Large intestine (tissue), 3 donors: ENCODE data around the gene GSG1L. TPM values are rescaled to one million over a fixed set of nuclear protein-coding genes. Genes with fewer than 3 reads are reported as not detected.

Experiments
- DNase-seq, 2 donors: peaks; one replicate each; pipeline versions ENCODE4 v3.0.0 to v3.0.0-alpha.2; 2013
- H3K27ac ChIP-seq: one replicate; pipeline ENCODE4 v1.5.1; 2013; ENCODE audit warnings: low read length
- H3K27me3 ChIP-seq: 2 replicates; pipeline ENCODE4 v1.6.1; 2013; ENCODE audit warnings: low read length; ENCODE audit not compliant: control insufficient read depth, insufficient read depth
- H3K36me3 ChIP-seq: 2 replicates; pipeline ENCODE4 v1.6.1; 2013; ENCODE audit warnings: low read length; ENCODE audit not compliant: control insufficient read depth, insufficient read depth
- H3K4me1 ChIP-seq: one replicate; pipeline ENCODE4 v1.6.1; 2013; ENCODE audit warnings: low read length; ENCODE audit not compliant: control insufficient read depth, insufficient read depth
- H3K4me3 ChIP-seq: one replicate; pipeline ENCODE4 v1.5.1; 2013; ENCODE audit warnings: low read length
- H3K9me3 ChIP-seq: one replicate; pipeline ENCODE4 v1.6.1; 2013; ENCODE audit warnings: mild to moderate bottlenecking, low read depth, low read length, moderate library complexity; ENCODE audit not compliant: control insufficient read depth
- WGBS: methylation state at CpG from one replicate; pipeline ENCODE4 v1.1.5; 2013; ENCODE audit warnings: low lambda C conversion rate; ENCODE audit not compliant: insufficient coverage; 5-methylcytosine and 5-hydroxymethylcytosine counted together
- polyA plus RNA-seq: library from polyadenylated mRNA; unstranded; fragments of 120-200 nt; gene quantifications from one replicate; pipeline ENCODE4 v1.2.1, GENCODE V29; 2013

GSG1L gene
- polyA plus RNA-seq, 1 donor, result 1.2 TPM

DNA sequence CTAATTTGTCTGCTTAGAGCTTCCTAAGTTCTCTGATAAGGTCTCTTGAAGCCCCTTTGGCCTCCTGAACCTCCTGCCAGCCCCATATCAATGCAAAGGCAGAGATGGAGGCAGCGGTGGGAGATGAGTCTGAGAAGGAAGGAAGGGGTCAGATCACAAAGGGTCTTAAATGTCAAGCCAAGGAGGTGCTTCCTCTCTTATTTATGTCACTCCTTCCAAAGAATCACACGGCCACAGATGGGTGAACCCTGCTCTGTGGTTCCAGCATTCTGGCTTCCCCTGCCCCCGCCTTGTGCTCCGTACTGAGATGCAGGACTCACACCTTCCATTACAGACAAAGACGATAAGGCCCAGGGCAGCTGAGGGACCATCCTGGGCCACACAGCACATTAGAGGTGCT, 96.3 kb downstream of the GSG1L start:
- DNase-seq, result no peak
- Histone ChIP-seq H3K4me3 (no peak overlapping the region), H3K27me3 (no peaks in the 10 kb centered on the region), H3K9me3 (no peaks in the 10 kb centered on the region), H3K4me1 (no peaks in the 10 kb centered on the region), H3K27ac (no peak overlapping the region), H3K36me3 (no peaks in the 10 kb centered on the region)
- WGBS, result no CpG with 5 or more reads among the region's 5 CpGs

GRCh38 chr16:27966756-27967155, 96.8 kb downstream of the GSG1L start:
- no peak overlapping the region for H3K4me3 ChIP-seq
- H3K27me3 ChIP-seq, result no peaks in the 10 kb centered on the region
- H3K4me1 ChIP-seq, result no peaks in the 10 kb centered on the region
- 86% methylated on average over 1 of the region's 4 CpGs for WGBS
- H3K36me3 ChIP-seq, result no peaks in the 10 kb centered on the region
- no peaks in the 10 kb centered on the region for H3K9me3 ChIP-seq
- H3K27ac ChIP-seq, result no peak overlapping the region
- DNase-seq, result no peak

DNA sequence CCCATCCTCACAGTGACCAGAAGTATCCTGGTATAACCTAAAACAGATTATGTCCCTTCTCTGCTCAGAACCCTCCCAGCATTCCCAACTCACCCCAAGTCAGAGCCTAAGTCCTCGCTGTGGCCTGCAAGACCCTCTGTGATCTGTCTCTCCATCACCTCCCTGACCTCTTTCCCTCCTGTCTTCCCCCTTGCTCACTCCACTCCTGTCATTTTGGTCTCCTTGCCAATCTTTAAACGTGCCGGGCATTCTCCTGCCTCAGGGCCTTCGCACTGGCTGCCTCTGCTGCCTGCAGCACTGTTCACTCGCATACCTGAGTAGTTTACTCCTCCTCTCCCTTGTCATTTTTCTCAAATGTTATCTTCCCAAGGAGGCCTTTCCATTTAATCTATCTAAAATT, 97.7 kb downstream of the GSG1L start:
- H3K36me3 ChIP-seq, result no peaks in the 10 kb centered on the region
- no peak for DNase-seq

DNA sequence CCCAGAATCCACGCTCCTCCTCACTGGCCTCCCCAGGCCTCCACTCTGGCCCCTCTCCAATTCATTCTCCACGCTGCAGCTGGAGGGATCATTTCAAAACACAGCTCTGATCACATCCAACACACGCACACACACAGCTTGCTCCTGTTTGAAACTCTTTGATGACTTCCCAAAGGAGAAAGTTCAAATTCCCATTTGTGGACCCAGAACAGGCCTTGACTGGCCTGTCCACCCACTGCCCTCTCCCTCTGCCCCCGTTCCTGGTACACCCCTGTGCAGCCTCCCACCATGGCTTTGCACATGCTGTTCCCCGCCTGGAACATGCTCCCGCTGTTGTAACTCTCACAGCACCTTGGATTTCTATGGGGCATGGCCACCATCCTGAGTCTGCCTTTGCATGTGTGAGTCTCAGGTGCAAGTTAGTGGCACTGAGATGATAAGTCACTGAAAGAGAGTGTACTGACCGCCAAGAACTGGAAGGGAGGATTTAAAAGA, 100.0 kb downstream of the GSG1L start:
- DNase-seq, result no peak
- no peaks in the 10 kb centered on the region for H3K36me3 ChIP-seq
- no peak overlapping the region for H3K27ac ChIP-seq
- no peak overlapping the region for H3K4me3 ChIP-seq
- H3K9me3 ChIP-seq, result no peaks in the 10 kb centered on the region
- no peaks in the 10 kb centered on the region for H3K27me3 ChIP-seq
- 100% methylated on average over 1 of the region's 7 CpGs for WGBS
- no peaks in the 10 kb centered on the region for H3K4me1 ChIP-seq

More for the DNA sequence above, 97.7 kb downstream of the GSG1L start:
- Histone ChIP-seq H3K4me1 (no peaks in the 10 kb centered on the region), H3K27ac (no peak overlapping the region), H3K4me3 (no peak overlapping the region), H3K27me3 (no peaks in the 10 kb centered on the region), H3K9me3 (no peaks in the 10 kb centered on the region)
- WGBS, result no CpG with 5 or more reads among the region's 5 CpGs

- DNase-seq, result no peak
- no peak overlapping the region for H3K27ac ChIP-seq
Observed at GRCh38 chr16:27962197-27962596, 101.3 kb downstream of the GSG1L start.

GRCh38 chr16:27961296-27961620, 102.3 kb downstream of the GSG1L start:
- Histone ChIP-seq H3K9me3 (no peaks in the 10 kb centered on the region), H3K4me1 (no peaks in the 10 kb centered on the region), H3K4me3 (no peak overlapping the region), H3K36me3 (no peaks in the 10 kb centered on the region), H3K27me3 (no peaks in the 10 kb centered on the region), H3K27ac (no peak overlapping the region)
- WGBS, result no CpG with 5 or more reads among the region's 3 CpGs
- DNase-seq, result no peak

More at GRCh38 chr16:27962197-27962596, 101.3 kb downstream of the GSG1L start:
- no peaks in the 10 kb centered on the region for H3K27me3 ChIP-seq
- H3K4me1 ChIP-seq, result no peaks in the 10 kb centered on the region
- no peaks in the 10 kb centered on the region for H3K36me3 ChIP-seq
- H3K4me3 ChIP-seq, result no peak overlapping the region
- H3K9me3 ChIP-seq, result no peaks in the 10 kb centered on the region

GRCh38 chr16:27960619-27961295, 102.8 kb downstream of the GSG1L start:
- Histone ChIP-seq H3K4me3 (no peak overlapping the region), H3K4me1 (no peaks in the 10 kb centered on the region), H3K9me3 (peaks cover 2% of the 10 kb centered on the region), H3K36me3 (no peaks in the 10 kb centered on the region), H3K27me3 (no peaks in the 10 kb centered on the region), H3K27ac (no peak overlapping the region)
- WGBS, result 60% methylated on average over 1 of the region's 17 CpGs
- no peak for DNase-seq

DNA sequence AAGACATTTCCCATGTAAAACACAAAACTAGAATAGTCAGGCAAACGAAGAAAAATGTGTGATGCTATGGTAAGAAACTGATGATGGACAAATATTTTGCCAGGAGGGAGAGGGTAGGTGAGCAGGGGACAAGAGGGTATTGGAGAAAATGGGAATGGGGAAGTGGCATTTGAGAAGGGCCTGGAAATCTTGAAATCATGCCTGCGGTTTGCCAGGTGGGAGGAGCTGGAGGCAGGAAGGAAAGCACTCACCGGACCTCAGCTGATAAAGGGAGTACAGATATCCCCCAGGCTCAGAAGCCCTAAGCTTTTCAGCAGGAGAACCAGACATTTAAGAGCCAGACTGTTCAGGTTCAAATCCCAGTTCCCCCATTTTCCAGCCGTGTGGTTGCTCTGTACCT, 103.6 kb downstream of the GSG1L start:
- DNase-seq, result no peak
- Histone ChIP-seq H3K4me1 (no peaks in the 10 kb centered on the region), H3K9me3 (peaks cover 4% of the 10 kb centered on the region), H3K4me3 (no peak overlapping the region), H3K27me3 (no peaks in the 10 kb centered on the region), H3K27ac (no peak overlapping the region), H3K36me3 (no peaks in the 10 kb centered on the region)
- no CpG with 5 or more reads among the region's 4 CpGs for WGBS

DNA sequence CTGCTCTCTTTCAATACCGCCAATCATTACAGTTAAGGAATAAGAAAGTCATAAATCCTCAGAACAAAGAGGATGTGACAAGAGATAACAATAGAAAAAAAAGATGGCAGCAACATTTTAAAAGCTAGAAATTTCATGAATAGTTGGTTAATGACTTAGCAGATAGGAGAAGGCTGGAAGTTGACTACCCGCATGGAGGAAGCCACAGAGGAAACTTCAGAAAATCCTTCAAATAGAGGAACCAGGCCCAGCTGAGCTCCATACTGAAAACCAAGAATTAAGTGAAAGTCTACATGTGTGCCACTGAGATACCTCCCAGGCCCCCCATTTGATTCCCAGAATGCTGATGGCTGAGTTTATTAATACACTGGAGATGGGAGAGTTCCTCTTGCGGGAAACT, 109.3 kb downstream of the GSG1L start:
- Histone ChIP-seq H3K4me3 (no peak overlapping the region), H3K27ac (no peak overlapping the region), H3K27me3 (no peaks in the 10 kb centered on the region), H3K36me3 (no peaks in the 10 kb centered on the region), H3K9me3 (peaks cover 4% of the 10 kb centered on the region), H3K4me1 (no peaks in the 10 kb centered on the region)
- DNase-seq, result no peak
- no CpG with 5 or more reads among the region's 3 CpGs for WGBS

GRCh38 chr16:27952811-27953210, 110.7 kb downstream of the GSG1L start:
- H3K9me3 ChIP-seq, result peaks cover 4% of the 10 kb centered on the region
- no peaks in the 10 kb centered on the region for H3K27me3 ChIP-seq
- WGBS, result 90% methylated on average over 3 of the region's 3 CpGs
- H3K4me3 ChIP-seq, result no peak overlapping the region
- no peak for DNase-seq
- H3K27ac ChIP-seq, result no peak overlapping the region
- no peaks in the 10 kb centered on the region for H3K36me3 ChIP-seq
- no peaks in the 10 kb centered on the region for H3K4me1 ChIP-seq

- WGBS, result no CpG with 5 or more reads among the region's 7 CpGs
- no peaks in the 10 kb centered on the region for H3K36me3 ChIP-seq
- H3K9me3 ChIP-seq, result peaks cover 4% of the 10 kb centered on the region
- no peaks in the 10 kb centered on the region for H3K4me1 ChIP-seq
- no peak overlapping the region for H3K27ac ChIP-seq
- DNase-seq, result no peak
- no peak overlapping the region for H3K4me3 ChIP-seq
- no peaks in the 10 kb centered on the region for H3K27me3 ChIP-seq
Observed at GRCh38 chr16:27951489-27952120, 111.9 kb downstream of the GSG1L start.
